HG02840 (cell line): Measurements from ENCODE around the gene NALF2.

ENCODE experiments used
- ATAC-seq: cut with Tn5 transposase; IDR thresholded peaks from one replicate; pipeline ENCODE4 v1.9.1; 2021; ENCODE audit warnings: mild to moderate bottlenecking, moderate library complexity, moderate number of reproducible peaks; ENCODE audit not compliant: unreplicated experiment, low FRiP score

The NALF2 gene

DNA sequence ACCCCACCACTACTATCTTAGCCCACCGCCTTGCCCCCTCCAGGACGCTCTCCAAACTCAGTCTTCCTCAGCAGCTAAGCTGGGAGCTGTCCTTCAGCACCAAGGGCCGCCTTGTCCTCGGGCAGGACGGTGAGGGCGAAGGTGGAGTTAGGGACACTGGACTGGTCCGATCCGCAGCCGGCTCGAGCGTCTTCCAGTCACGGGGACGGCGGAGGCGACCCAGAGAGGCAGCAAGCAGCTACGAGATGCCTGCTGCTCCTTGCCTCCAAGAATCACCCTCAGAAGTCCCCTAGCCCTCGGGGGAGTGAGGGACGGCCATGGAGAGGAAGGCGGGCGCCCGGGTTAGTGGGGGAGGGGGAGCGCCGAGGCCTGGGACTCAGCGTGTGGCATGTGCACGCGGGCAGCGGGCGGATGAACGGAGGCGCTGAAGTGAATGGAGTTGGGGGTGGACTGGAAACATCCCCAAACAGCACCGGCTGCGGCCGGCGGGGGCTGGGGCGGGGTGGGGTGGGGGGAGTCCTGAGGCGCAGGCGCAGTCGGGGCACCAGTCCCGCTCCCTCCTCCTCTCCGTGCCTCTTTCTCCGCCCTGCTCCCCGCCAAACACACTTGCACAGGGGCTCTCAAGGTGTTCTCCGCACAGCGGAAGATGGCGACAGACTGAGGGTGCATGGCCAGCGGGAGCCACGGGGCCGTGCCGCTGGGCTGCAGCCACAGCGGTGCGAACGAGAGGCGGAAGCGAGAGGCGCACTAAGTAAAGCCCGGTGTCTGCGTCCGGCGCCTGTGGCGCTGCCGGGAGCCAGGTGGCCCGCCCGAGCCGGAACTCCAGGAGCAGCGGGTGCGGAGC is at the start of gene NALF2:
Gene NALF2 (plus strand): TSS at position 545 of the 844 bp plus-strand sequence. CDS start 957 bp downstream, outside the sequence.
- no peak for ATAC-seq

DNA sequence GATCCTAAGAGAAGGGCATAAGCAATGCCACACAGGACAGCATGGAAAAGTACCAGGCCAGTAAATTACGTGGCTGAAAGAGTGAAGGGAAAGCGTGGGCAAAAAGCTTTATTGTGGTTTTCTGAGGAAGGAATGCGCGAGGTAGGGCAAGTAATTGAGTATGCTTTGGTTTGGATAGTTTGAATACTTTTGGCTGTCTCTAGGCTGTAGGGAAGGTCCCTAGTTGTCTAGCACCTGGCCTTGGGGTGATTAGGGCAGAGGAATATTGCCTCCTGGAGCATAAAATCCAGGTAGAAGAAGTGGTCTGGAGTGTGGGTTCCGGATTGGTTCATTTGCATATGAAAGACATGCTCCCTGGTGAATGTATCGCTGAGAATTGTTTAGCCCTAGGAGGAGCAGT is 46.4 kb upstream of the NALF2 start:
- no peak for ATAC-seq

DNA sequence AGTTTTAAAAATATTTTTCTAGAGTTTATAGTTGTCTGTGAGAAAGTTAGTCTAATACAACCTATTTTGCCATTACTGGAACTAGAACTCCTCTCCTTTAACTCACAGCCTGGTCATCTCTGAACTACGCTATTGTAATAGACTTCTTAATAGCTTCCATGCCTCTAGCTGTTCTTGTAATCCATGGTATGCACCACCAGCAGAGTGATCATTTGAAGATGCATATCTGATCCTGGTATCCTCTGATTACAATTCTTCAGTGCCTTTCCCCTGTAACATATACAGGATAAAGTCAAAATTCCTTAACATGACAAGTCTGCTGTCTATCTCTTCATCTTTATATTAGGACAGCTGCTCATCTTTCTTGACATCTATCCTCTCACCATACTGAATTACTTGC is 37.6 kb upstream of the NALF2 start:
- ATAC-seq, result no peak

DNA sequence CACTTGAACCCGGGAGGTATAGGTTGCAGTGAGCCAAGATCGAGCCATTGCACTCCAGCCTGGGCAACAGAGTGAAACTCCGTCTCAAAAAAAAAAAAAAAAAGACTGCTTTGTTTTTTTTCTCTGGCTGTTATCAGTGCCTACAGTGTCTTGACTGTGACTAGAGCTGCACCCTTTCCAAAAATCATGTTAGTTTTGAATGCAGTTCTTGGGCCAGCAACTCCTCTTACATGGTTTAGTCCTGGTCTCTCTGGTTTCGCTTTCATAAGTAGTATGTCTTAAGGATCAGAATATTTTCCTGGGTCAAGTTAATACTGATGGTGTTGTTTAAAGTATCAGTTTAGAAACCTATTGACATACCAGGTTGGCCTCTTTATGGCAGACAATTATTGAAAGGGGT is 34.2 kb upstream of the NALF2 start:
- ATAC-seq, result no peak

DNA sequence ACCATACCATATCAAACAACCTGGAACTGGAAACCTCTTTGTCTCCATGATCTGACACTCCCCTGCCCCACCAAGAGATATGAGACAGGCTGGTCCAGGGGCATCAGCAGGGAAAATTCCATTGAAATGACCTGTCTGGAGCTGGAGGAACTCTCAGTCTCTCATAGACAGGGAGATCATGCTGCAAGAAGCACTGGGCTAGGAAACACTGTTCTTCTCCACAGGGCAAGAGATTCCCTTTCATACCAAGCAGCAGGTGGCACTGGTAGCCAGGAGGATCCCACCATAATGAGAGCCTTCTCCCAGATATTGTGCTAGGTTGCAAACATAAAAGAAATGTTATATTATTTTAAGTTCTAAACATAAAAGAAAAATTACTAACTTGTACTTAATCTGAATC is 14.5 kb upstream of the NALF2 start:
- ATAC-seq, result no peak

DNA sequence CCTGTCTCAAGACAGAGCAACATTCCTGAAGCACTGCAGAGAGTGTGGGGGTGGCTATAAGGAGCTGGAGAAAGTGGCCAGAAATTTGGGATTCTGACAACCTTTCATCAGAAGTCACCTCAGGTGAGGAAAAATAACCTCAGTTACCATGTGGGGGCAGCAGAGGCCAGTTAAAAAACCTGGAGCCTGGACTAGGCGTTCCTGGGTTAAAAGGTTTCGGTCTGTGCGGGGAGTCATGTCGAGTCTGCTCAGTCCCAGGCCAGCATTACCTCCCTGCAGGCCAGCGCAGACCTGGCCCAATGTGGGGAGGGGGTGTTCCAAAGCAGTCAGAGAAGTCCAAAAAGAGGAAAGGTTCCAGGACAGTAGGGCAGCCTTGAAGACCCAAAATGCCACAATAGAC is 10.9 kb upstream of the NALF2 start:
- ATAC-seq, result no peak

DNA sequence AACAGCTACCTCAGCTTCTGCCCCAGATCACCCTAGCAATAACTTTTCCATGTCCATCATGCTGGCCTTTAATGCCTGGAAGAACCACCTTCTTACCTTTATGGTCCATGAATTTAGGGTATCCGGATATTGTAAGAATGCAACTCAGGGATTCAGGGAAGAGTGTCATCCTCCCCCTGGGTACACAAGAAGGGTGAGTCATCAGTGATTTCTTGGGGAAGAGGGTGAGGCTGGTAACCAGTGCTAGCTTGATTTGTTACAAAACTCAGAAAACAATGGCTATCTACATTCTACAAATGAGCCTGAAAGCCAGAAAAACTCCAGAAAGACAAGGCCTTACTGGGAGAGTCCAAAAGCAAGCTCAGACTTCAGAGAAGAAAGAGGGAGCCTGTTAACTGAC is 10.4 kb upstream of the NALF2 start:
- no peak for ATAC-seq

DNA sequence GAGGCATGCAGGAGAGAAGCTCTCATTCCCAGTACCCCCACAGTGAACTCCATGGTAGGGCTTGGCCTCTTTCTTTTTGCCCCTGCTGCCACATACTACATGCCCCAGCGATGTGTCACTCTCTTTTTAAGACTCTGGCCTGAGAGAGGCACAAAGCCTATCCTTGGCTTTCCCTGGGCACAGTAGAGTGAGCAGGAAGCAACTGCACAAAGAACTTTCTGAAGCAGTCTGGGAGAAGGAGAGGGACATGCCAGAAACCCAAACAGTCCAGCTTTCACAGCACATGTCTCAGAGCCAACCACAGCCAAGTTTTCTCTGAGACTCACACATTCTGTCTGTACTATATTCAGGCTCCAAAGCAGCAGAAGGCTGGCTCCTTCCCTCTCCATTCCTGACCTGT is 7.9 kb upstream of the NALF2 start:
- ATAC-seq, result no peak

DNA sequence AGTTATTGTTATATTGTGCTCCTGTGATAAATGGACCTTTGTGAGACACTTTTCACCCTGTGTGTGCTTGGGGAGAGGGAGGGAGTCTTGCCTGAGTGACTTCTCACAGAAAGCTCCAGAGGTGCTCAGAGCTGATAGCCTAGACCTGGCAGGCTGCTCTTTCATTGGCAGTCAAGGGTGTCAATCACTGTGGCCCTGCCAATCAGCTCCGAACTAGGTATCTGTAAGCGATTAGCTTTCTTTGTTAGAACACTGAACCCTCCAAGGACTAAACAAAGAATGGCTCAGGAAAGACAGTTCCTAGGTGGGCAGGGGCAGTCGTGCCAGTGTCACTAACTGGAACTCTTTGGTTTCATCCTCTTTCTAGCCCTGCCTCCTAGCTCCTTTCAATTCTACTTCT is 2.7 kb upstream of the NALF2 start:
- no peak for ATAC-seq

DNA sequence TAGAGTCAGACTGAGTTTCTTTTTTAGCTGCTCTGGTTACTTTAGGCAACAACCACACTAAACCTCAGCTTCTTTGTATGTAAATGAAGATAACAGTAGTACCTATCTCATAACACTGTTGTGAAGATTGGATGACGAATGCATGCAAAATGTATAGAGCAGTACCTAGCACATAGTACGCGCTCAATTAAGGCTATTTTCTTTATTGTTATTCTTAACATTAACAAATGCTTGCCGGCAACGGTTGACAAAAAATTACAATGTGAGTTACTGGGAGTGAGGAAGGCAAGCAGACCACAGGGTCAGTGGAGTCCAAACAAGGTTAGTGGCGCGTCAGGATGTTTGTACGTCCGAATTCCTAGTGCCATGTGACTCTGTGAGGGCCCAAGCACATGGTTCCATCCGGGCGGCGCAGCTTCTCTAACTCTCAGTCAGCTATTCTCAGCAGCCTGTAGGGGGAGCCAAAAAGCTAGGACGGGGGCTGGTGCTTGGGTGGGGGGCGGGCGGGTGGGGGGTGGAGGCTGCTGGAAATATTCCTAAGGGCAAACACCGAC is 821 bp upstream of the NALF2 start:
- no peak for ATAC-seq

DNA sequence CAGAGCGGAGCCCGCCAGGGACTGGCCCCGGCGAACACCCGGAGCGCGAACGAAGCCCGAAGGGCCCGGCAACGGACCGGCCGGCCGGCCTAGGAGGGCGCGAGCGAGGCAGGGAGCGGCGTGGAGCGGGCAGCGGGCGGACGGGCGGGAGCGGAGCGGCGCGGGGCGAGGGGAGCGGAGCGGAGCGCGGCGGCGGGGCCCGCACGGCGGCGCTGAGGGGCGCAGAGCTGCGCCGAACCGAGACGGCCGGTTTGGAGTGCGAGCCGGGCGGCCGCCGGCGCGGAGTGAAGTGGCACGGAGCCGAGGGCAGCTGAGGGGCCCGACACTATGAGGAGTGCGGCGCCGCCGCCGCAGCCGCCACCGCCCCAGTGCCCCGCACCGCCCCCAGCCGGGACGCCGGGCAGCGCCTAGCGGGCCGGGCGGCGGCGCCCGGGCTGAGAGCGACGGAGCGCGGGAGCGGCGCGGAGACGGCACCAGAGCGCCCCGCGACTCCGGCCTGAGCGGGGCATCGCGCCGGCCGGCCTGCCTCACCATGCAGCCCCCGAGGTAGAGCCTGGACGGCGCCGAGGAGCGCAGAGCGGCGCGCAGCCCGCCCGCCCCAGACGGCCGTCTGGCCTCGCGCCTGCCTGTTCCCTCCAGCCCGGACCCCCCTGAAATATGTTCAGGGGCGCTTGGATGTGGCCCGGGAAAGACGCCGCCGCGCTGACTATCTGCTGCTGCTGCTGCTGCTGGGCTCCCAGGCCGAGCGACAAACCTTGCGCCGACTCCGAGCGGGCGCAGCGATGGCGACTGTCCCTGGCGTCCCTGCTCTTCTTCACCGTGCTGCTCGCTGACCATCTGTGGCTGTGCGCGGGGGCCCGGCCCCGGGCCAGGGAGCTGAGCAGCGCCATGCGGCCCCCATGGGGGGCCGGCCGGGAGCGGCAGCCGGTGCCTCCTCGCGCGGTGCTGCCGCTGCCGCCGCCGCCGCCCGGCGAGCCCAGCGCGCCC is 793 bp downstream of the NALF2 start:
- ATAC-seq, result no peak

DNA sequence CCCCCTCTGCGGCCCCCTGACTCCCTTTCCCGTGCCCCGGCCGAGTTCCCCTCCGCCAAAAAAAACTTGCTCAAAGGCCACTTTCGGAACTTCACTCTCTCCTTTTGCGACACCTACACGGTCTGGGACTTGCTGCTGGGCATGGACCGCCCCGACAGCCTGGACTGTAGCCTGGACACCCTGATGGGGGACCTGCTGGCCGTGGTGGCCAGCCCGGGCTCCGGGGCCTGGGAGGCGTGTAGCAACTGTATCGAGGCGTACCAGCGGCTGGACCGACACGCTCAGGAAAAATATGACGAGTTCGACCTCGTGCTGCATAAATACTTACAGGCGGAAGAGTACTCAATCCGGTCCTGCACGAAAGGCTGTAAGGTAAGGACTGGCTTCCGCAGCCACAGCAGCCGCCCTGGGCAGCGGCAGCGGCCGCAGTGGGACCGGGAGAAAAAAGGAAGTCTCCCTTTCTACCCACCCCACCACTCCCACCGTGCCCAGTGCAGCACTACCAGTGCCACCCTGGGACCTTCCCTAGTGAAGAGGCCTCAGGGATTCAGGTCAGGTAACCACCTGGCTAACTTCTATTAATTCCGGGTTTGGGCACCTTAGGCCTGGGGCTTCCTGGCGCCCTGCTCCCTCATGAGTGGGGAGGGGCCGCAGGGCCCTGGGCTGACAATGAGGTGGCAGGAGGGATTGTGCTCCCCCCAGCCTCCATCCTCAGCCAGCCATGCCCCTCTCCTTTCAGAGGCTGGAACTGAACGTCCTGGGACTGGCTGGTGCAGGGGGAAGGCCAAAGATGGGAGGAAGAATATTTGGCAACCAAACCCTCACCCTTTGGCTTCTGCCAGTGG is 1.9 kb downstream of the NALF2 start:
- no peak for ATAC-seq

DNA sequence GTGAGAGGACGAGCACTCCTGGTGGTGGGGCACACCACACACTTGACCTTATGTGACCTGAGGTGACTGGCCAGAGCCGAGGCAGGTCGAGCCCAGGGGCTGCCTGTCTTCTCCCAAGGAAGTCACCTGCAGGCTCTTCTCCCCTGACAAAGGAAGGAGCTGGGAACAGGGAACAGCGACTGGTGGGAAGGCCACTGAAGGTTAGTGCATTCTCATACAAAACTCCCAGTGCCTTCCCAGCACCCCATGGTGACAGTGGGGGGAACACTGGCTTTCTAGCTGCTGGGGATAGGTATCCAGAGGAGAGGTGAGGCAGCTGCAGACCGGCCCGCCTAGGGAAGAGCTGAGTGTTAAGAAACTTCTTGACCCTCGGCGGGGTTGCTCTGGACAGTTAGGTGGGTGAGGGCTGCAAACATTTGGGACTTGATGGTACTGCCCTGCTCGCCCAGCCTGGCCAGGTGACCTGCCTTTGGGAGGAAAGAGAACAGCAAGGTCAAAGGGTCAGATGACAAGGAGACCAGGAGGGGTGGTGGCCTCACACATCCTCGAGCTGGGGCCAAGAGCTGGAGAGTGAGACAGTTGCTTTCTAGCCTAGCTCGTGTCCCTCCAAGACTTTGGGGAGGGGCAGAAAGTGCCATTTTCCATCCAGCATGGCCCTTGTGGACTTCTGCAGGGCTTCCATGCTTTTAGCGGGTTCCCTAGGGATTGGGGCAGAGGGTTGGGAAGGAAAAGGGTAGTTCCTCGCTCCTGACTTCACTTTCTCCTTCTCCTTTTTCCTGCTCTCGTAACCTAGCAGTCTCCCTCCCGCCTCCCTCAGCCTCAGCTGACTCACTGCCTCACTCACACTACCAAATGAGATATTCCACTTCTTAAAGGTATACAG is 2.7 kb downstream of the NALF2 start:
- no peak for ATAC-seq

DNA sequence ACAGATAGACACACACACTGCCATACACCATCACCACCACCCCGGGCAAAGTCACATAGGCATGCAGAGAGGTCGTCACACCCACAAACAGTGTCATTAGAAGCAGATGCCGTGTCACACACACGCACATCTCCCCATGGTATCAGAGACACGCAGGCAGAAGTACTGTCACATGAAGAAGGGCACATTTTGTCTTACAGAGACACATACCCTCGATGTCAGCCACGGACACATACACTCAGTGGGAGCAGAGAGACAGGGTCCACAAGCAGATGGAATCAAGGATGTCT is 3.3 kb downstream of the NALF2 start:
- ATAC-seq, result no peak

DNA sequence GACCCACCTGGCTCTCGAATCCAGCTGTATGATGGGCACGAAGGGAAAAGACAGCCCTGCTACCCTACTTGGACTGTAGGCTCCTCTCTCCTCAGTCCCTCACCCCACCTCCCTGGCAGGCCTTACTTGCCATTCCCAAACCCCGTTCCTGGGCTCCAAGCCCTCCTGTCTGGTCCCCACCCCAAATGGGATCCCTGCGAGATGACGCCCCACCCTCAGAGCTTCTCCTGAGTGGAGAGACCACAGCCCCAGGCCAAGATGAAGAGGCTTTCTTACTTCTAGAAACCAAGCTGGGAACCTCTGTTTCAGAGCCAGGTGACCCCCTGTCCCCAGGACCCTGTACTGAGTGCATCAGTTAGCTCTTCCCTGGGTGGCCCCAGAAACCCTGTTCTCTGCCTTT is 4.5 kb downstream of the NALF2 start:
- no peak for ATAC-seq

DNA sequence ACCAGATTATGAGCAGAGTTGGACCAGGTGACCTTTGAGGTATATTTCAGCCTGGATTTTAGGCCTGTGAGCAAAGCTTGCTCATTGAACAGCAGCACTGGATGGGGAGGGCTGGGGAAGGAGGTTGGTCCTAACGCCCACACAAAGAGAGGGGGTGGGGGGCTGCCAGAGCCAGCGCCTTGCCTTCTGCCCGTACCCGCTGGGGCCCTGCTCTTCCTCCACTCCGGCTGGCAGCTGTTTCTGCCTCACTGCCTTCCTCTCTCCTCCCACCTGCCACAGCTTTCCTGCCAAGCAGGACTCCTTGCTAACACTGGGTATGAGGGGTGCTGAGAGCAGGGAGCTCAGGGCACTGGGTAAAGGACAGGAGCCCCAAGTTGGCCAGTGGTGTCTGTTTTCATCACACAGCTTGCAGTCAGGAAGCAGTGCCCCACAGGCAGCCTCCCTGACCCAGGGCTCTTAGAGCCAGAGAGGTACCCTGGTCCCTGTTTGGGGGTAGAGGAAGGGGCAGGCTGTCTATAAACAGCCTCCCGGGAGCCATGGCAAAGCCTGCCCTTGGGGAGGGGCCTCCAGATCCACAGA is 6.1 kb downstream of the NALF2 start:
- no peak for ATAC-seq

DNA sequence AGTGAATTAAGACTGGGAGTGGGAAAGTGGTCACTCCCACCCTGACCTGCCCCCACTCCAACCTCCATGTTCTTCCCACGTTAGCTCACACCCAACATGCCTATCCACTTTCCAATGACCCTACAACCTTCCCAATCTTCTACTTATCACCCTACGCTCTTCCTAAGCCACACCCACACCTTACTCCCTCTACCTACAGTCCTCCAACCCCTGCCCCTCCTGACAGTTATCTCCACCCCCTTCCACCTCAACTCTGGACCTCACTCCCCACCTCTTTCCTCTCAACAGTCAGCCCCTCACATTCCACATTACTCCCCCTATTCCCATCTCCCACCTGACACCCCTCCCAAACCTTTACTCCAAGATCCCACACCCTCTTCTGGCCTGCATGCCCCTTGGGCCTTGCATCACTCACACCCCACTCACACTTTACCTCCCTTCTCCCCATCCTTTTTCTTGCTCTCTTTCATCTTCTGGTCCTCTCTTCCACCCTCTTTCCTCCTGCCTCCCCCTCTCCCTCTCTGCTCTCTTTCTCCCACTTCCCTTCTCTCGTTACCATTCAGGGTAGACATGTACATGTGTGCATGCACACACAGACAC is 6.9 kb downstream of the NALF2 start:
- no peak for ATAC-seq

DNA sequence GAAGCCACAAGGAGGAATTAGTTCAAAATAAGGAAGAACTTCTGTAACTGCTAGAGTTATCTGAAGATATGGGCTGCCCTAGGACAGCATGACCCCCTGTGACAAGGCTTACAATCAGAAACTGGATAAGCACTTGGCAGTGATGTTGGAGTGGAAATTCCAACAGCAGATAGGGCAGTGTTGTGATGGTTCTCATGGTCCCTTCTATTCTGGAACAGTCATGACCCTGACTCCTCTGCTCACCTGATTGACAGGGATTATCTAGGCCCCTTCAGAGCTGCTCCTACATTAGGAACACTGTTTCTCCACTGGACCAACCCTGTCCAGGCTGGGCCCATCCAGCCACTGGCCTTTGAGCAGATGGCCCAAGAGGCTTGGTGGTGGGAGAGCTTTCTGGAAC is 17.9 kb downstream of the NALF2 start:
- no peak for ATAC-seq

DNA sequence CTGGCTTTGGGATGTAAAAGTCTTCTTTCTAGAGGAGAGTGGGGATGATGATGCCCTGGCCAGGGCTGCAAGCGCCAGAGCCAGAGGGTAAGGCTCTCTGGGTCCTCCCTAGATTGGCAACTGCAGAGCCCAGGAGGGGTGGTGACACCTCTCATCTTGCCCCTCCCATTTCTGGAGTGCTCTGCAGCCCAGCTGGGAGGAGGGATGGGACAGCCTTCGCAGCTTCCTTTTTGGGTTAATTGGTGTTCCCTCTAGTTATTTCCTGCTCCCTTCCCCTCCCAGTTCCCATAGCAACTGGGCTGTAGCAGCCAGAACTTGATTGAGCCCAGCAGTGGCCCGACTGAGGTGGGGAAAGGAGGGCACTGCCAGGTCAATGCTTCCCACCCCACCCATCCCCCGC is 19.2 kb downstream of the NALF2 start:
- no peak for ATAC-seq
